ENCODE measurements around the gene SLIT1.
"Not testable (repeated sequence)": the region's sequence is repeated elsewhere in the genome, so short reads cannot be mapped to it uniquely, and the experiment has no call there.

Gene SLIT1

DNA sequence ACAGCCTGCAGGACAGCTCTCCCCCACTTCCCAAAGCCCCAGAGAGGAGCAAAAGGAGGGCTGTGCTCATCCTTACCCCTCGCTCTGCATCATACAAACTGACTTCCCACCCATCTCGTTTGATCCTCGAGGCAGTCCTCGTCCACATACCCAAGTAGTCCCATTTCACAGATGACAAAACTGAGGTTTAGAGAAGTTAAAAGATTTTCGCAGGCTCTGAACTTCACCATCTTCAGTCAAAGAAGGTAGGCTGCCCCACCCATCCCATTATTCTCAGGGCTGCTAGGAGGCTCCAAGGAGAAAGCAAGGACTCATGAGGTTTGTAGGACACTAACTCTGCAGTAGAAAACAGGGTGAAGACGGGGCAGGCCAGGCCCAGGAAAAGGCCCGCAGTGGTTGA, 147.1 kb downstream of the SLIT1 start (continued):
- TF ChIP-seq, protein P1, sequence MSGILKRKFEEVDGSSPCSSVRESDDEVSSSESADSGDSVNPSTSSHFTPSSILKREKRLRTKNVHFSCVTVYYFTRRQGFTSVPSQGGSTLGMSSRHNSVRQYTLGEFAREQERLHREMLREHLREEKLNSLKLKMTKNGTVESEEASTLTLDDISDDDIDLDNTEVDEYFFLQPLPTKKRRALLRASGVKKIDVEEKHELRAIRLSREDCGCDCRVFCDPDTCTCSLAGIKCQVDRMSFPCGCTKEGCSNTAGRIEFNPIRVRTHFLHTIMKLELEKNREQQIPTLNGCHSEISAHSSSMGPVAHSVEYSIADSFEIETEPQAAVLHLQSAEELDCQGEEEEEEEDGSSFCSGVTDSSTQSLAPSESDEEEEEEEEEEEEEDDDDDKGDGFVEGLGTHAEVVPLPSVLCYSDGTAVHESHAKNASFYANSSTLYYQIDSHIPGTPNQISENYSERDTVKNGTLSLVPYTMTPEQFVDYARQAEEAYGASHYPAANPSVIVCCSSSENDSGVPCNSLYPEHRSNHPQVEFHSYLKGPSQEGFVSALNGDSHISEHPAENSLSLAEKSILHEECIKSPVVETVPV (CRISPR knock-in tag; IDR thresholded peaks at IDR 0.05) = no peak
- TF ChIP-seq OSR1 (CRISPR knock-in tag; IDR thresholded peaks at IDR 0.05) (no peak), ARNTL (CRISPR knock-in tag; IDR thresholded peaks at IDR 0.05; ENCODE audit: borderline replicate concordance, low read depth) (no peak), PPARA (CRISPR knock-in tag; IDR thresholded peaks at IDR 0.05; ENCODE audit: borderline replicate concordance) (no peak)

DNA sequence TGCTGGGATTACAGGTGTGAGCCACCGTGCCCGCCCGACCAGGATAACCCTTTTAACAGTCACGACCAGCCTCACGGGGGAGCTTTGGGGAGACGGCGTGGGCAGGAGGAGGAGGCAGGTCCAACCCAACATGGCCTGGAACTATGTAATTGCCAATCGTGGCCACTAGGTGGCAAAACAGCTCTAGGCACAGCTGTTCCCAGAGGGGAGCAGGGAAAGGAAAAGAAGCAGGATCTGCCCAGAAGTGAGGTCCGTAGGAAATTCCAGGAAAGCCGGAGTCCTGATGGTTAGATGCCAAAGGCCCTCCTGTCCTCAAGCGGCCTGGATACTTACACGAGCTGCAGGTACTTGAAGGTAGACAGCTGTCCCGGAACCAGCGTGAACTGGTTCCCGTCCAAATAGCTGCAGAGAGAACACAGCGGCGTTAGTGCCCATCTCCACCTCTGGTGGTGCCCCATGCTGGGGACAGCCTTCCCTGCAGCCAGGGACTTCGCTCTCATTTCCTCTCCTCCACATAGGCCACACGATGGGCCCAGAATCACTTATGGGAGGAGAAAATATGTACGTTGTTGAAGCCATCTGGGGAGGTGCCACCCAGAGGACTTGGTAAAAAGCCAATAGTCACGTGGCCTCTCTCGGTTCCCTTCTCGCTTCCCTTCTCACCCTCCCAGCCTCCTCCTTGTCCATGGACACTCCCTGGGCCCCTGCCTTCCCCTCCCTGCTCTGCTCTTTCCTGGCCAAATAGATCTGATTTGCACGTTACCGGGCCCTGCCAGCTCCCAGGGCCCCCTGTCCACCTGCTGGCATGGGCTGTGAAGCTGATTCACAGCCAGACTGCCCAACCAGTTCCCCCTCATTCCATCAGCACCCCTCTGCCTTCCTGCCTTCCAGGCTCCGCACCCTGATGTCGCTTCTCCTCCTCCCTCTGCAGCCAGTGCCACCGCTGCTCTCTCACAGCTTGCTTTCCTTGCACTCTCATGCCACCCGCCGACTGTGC, 148.1 kb downstream of the SLIT1 start:
- TF ChIP-seq, protein P2, sequence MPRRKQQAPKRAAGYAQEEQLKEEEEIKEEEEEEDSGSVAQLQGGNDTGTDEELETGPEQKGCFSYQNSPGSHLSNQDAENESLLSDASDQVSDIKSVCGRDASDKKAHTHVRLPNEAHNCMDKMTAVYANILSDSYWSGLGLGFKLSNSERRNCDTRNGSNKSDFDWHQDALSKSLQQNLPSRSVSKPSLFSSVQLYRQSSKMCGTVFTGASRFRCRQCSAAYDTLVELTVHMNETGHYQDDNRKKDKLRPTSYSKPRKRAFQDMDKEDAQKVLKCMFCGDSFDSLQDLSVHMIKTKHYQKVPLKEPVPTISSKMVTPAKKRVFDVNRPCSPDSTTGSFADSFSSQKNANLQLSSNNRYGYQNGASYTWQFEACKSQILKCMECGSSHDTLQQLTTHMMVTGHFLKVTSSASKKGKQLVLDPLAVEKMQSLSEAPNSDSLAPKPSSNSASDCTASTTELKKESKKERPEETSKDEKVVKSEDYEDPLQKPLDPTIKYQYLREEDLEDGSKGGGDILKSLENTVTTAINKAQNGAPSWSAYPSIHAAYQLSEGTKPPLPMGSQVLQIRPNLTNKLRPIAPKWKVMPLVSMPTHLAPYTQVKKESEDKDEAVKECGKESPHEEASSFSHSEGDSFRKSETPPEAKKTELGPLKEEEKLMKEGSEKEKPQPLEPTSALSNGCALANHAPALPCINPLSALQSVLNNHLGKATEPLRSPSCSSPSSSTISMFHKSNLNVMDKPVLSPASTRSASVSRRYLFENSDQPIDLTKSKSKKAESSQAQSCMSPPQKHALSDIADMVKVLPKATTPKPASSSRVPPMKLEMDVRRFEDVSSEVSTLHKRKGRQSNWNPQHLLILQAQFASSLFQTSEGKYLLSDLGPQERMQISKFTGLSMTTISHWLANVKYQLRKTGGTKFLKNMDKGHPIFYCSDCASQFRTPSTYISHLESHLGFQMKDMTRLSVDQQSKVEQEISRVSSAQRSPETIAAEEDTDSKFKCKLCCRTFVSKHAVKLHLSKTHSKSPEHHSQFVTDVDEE (CRISPR knock-in tag; IDR thresholded peaks at IDR 0.05) = no peak
- TF ChIP-seq ZNF8 (CRISPR knock-in tag; IDR thresholded peaks at IDR 0.05) (no peak), TOX (CRISPR knock-in tag; IDR thresholded peaks at IDR 0.05; ENCODE audit: borderline replicate concordance) (no peak), OSR1 (CRISPR knock-in tag; IDR thresholded peaks at IDR 0.05) (no peak), ZFP3 (CRISPR knock-in tag; IDR thresholded peaks at IDR 0.05) (no peak), ZNF70 (CRISPR knock-in tag; IDR thresholded peaks at IDR 0.05) (no peak), ZC3H10 (CRISPR knock-in tag; IDR thresholded peaks at IDR 0.05) (no peak)
- TF ChIP-seq, protein P3, sequence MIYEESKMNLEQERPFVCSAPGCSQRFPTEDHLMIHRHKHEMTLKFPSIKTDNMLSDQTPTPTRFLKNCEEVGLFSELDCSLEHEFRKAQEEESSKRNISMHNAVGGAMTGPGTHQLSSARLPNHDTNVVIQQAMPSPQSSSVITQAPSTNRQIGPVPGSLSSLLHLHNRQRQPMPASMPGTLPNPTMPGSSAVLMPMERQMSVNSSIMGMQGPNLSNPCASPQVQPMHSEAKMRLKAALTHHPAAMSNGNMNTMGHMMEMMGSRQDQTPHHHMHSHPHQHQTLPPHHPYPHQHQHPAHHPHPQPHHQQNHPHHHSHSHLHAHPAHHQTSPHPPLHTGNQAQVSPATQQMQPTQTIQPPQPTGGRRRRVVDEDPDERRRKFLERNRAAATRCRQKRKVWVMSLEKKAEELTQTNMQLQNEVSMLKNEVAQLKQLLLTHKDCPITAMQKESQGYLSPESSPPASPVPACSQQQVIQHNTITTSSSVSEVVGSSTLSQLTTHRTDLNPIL (CRISPR knock-in tag; IDR thresholded peaks at IDR 0.05; ENCODE audit: low read depth) = no peak
- peak; percentile 98 for ATAC-seq

DNA sequence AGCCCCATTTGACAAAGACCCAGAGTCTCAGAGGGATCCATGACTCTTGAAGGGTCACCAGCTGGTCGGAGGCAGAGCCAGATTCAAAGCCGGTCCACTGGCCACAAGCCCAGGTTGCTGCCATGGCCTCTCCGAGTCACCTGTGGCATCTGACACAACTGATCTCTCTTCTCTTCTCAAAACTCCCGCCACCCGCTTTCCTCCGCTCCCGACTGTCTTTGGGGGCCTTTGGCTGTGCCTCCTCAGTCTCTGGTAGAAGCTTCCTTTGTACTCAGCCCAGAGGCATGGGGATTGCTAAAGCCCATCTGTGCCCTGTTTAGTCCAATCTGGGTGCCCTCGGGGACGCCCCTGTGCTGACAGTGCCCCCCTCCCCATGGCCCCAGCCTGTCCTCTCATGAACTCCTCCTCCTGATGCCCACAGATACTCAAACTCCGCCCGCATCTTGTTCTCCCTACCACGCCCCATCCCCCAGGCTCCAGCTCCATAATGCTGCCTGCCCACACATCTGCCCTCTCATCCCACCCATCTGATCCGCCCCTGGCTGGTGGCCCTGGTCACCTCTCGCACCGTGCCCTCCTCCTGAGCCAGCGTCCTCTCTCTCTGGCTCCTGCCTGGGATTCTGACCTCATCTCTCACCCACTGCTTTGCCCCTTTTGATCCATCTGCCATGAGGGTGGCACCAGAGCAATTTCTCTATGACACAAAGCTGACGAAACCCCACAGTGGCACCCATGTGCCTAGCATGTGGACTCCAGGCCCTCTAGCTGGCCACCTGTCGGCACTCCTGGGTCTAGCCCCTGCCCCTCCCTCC, 150.6 kb downstream of the SLIT1 start:
- TF ChIP-seq, protein P2 (CRISPR knock-in tag; IDR thresholded peaks at IDR 0.05) = no peak
- ATAC-seq = no peak

DNA sequence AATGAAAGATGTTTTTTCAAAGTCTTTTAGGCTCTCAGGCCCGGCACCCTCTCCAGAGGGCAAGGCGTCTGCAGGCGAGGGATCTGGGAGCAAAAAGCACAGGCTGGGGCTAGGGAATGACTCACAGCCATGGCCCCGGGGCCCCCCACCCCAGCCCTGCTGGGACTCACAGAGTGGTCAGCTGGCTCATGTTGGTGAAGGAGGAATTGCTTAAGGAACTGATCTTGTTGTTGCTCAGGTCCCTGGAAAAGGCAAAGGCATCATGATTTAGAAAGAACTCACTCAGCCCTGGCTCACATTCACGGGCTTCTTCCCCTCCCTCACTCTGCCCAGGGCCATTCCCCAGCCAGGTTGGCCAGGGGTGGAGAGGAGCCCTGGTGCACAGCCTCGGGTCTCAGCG, 151.5 kb downstream of the SLIT1 start:
- TF ChIP-seq TOX (CRISPR knock-in tag; IDR thresholded peaks at IDR 0.05; ENCODE audit: borderline replicate concordance) = no peak
- no peak for TF ChIP-seq GLIS3 (CRISPR knock-in tag; IDR thresholded peaks at IDR 0.05)
- TF ChIP-seq ZC3H10 (CRISPR knock-in tag; IDR thresholded peaks at IDR 0.05) = no peak
- ATAC-seq = no peak

DNA sequence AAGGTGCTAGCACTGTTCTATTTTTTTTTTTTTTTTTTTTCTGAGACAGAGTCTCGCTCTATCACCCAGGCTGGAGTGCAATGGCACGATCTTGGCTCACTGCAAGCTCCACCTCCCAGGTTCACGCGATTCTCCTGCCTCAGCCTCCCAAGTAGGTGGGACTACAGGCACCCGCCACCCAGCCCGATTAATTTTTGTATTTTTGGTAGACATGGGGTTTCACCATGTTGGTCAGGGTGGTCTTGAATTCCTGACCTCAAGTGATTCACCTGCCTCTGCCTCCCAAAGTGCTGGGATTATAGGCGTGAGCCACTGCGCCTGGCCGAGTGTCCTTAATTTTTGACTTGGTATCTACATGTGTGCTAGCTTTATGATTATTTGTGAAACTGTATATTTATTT, 151.9 kb downstream of the SLIT1 start:
- ATAC-seq = not testable (repeated sequence)

DNA sequence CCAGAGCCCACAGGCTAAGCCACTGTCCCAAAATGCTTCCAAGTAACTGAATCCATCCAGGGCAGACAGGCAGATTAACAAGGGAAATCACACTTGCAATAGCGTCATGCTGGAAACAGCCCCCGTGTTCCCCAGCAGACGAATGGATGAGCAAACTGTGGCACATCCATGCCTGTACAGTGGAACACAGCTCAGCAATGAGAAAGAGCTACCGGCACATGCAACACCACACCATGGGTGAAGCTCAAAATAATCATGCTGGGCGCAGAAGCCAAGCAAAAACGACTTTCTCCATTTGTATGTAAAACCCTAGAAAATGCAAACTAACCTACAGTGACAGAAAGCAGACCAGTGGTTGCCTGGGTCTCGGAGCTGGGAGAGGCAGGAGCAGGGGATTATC, 153.1 kb downstream of the SLIT1 start:
- TF ChIP-seq ZC3H10 (CRISPR knock-in tag; IDR thresholded peaks at IDR 0.05) (no peak), OSR1 (CRISPR knock-in tag; IDR thresholded peaks at IDR 0.05) (no peak), BACH2 (CRISPR knock-in tag; IDR thresholded peaks at IDR 0.05; ENCODE audit: borderline replicate concordance) (no peak), ESRRG (CRISPR knock-in tag; IDR thresholded peaks at IDR 0.05) (no peak)
- no peak for ATAC-seq
